ENCODE results near the gene NKAIN2.
"Not testable (repeated sequence)": the region's sequence is repeated elsewhere in the genome, so short reads cannot be mapped to it uniquely, and the experiment has no call there.

DNA sequence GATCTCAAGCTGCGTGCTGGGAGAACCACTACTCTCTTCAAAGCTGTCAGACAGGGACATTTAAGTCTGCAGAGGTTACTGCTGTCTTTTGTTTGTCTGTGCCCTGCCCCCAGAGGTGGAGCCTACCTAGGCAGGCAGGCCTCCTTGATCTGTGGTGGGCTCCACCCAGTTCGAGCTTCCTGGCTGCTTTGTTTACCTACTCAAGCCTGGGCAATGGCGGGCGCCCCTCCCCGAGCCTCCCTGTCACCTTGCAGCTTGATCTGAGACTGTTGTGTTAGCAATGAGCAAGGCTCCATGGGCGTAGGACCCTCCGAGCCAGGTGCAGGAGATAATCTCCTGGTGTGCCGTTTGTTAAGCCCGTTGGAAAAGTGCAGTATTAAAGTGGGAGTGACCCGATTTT, 609.0 kb downstream of the NKAIN2 start:
- TF ChIP-seq, protein P1, sequence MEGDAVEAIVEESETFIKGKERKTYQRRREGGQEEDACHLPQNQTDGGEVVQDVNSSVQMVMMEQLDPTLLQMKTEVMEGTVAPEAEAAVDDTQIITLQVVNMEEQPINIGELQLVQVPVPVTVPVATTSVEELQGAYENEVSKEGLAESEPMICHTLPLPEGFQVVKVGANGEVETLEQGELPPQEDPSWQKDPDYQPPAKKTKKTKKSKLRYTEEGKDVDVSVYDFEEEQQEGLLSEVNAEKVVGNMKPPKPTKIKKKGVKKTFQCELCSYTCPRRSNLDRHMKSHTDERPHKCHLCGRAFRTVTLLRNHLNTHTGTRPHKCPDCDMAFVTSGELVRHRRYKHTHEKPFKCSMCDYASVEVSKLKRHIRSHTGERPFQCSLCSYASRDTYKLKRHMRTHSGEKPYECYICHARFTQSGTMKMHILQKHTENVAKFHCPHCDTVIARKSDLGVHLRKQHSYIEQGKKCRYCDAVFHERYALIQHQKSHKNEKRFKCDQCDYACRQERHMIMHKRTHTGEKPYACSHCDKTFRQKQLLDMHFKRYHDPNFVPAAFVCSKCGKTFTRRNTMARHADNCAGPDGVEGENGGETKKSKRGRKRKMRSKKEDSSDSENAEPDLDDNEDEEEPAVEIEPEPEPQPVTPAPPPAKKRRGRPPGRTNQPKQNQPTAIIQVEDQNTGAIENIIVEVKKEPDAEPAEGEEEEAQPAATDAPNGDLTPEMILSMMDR (IDR thresholded peaks at IDR 0.05) = not testable (repeated sequence)
- TF ChIP-seq POLR2A (IDR thresholded peaks at IDR 0.05) = not testable (repeated sequence)
